GM11168 (cell line): ENCODE data around the gene PRR29.
"Not testable (repeated sequence)": the region's sequence is repeated elsewhere in the genome, so short reads cannot be mapped to it uniquely, and the experiment has no call there.

Source experiments
- in situ Hi-C: fragments of 300-500 bp; cut with MboI; formaldehyde crosslinking; loops from one replicate; pipeline ENCODE4 v1.12.0; 2022; ENCODE audit warnings: low sequenced_read_pairs; ENCODE audit not compliant: unreplicated experiment

Gene PRR29

DNA sequence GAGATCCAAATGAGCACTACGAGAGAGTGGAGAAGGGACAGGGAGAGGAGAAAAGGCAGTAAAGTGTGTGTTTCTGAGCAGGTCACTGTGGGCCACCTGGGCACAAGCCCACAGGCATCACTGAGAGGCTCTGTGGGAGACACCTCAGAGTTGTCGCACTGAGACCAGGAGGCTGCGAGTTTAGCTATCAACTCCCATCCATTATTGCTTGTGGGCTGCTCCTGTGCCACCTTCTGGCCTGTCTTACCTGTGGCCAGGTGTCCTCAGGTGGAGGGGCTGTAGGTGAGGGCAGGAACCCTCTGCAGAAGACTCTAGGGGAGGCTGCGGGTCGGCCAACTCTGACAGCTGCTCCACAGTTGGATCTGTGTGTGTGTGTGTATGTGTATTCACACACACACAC lies 2.5 kb upstream of the PRR29 start:
- in situ Hi-C loops = no loop called here

- in situ Hi-C loops = no loop called here
These were observed 1.5 kb upstream of the PRR29 start for GRCh38 chr17:63996430-63997182.

DNA sequence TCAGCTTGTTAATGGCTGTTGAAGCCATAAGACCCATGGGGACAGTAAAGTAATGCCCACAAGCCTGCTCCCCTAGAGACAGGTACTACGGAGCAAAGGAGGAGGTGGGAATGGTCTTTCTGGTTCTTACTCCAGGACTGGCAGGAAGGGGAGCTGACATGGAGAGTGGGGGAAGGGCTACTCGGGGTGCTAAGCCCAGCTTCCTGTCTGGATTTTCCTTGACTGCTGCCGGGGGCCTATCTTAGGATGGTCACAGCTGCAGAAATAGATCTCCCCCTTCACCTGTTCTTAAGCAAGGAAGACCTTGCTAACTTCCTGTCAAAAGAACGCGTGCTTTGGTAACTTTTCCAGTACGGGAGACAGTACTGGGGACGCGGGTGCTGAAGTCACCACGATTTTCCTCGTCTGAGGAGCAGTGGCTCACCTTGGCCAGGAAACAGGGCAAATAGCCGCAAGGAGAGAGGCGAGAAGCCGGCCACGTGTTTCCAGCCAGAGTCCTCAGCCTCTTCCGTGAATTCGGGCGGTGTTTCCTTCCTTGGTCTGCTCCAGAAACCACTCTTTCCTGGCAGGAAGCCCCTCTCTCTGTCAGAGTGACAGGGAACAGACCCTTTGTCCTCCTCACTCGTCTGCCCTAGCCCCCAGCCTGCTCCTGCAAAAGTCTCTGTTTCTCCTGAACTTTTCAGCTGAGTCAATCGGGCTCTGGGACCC lies 656 bp upstream of the PRR29 start:
- in situ Hi-C loops = no loop called here

GRCh38 chr17:63998721-63999679 lies 849 bp downstream of the PRR29 start:
- in situ Hi-C loops = no loop called here

- in situ Hi-C loops = no loop called here
These were observed 1.8 kb downstream of the PRR29 start for GRCh38 chr17:63999680-64000531.

DNA sequence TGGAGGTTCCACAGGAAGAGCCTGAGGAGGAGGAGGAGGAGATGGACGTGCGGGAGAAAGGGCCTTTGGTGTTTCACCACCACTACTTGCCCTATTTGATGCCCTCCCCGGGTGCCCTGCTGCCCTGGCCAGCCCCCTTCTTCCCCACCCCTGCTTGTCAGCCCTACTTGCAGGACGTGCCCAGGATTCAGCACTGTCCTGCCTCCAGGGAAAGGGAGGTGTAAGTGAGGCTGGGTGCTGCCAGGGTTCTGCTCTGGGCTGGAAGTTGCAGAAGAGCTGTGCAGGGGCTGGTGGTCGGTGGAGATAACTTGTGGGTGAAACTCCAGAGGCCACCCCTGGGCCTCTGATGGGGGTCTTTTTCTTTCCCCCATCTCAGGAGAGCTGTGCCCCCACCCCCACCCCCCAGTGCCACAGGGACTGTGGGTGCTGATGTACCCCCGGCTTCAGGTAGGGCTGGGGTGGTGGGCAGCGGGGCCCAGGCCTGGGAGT lies 3.0 kb downstream of the PRR29 start:
- in situ Hi-C loops = no loop called here

- in situ Hi-C loops = no loop called here
These were observed 3.8 kb downstream of the PRR29 start for GRCh38 chr17:64001763-64002529.

- in situ Hi-C loops = no loop called here
These were observed 4.7 kb downstream of the PRR29 start for GRCh38 chr17:64002658-64003525.

GRCh38 chr17:64003526-64004121 lies 5.5 kb downstream of the PRR29 start:
- in situ Hi-C loops = no loop called here

DNA sequence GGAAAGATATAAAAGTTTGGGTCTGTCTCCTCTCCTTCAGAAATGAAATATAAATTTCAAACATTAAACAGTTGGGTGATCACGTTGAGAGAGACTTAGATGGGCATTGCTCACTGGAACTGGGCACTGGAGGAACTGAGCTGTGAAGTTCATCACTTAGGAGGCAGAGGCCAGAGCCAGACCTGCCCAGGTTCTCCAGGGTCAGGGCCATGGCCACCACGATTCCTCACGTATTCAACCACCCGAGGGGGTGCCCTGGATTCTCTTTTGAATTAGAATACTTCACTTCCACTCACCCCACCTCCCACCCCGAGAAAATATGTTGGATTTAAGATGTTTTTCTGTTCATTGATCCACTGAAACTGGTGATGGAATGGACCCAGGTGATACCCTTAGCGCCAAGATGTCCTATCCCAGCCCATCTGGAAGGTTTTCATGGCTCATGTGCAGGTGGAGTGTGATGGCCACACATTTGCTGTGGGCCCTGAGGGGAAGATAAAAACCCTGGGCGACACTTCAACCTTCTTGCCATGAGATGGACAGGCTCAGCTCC lies 6.1 kb downstream of the PRR29 start:
- in situ Hi-C loops = no loop called here

DNA sequence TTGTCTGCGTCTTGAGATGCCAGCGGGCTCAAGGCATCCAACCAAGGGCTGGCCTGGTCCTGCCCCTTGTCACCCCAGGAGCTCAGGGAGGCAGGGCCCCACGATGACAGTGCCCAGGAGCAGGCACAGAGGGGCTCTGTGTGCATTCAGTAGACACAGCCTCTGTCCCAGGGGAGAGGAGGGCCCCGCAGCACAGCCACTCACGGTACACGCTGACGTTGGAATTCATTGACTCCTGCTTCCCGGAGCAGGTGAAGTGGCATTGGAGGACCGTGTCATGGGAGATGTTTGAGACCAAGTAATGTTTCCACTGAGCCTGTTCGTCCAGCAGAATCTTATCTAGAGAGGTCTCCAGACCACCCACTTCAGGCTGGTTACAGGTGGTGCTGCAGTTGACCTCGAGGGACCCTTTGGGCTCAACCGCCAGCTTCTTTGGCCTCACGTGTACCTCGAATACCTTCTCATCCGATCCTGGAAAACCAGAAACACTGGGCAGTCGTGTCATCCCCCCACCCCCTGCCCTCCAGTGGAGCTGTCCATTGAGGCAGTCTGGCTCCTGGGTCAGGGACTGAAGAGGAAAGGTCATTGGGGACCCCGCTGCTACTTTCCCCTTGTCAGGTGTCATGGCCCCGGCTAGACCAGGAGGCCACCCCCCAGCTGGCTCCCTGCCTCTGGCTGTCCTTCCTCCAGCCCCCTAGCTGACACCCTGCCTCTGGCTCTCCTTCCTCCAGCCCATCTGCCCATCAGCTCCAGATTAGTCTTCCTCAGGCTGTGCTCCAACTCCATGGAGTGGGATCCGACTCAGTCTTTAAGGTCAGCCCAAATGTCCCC lies 7.0 kb downstream of the PRR29 start:
- in situ Hi-C loops = no loop called here

DNA sequence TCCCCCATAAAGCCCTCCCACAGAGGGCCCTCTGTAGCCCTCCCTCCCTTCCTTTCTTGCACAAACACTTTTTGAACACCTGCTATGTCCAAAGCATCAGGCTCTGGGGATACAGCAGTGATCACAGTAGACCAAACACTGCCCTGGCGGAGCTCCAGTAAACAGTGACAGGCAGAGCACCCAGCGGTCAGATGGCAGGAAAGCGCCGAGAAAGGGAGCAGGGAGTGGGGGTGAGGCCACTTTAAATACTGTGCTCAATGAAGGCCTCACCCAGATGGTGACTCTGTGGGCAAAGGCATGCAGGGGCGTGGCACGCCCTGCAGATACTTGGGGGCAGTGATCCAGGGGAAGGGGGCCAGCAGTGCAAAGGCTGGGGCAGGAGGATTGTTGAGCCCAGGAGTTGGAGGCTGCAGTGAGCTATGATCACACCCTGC lies 7.6 kb downstream of the PRR29 start:
- in situ Hi-C loops = no loop called here

DNA sequence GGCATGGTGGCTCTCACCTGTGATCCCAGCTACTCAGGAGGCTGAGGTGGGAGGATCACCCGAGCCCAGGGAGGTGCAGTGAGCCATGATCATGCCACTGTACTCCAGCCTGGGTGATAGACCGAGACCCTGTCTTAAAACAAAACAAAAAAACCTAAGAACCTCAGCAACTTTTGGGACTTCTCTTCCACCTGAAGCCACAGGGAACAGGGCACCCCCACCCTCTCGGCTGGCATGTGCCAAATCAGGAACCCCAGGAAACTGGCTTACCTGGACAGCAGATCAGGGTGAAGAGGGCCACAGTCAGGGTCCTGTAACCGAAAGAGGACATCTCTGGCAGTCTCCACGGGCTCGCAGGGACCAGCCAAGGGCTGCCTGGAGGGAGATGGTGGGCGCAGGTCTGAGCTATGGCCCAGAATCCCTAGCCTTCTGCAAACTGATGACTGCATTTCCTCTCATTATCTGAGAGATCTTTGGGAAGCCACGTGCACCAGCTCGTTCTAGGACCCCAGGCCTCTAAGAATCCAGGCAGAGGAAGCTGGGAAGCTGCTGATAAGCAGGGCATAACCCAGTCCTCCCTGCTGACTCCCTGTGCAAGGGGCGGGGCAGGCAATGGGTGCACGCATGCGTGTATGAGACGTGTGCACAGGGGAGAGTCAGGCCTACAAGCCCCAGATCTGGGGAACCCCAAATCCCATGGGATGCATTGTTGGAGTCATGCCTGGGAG lies 8.4 kb downstream of the PRR29 start:
- in situ Hi-C loops = no loop called here

DNA sequence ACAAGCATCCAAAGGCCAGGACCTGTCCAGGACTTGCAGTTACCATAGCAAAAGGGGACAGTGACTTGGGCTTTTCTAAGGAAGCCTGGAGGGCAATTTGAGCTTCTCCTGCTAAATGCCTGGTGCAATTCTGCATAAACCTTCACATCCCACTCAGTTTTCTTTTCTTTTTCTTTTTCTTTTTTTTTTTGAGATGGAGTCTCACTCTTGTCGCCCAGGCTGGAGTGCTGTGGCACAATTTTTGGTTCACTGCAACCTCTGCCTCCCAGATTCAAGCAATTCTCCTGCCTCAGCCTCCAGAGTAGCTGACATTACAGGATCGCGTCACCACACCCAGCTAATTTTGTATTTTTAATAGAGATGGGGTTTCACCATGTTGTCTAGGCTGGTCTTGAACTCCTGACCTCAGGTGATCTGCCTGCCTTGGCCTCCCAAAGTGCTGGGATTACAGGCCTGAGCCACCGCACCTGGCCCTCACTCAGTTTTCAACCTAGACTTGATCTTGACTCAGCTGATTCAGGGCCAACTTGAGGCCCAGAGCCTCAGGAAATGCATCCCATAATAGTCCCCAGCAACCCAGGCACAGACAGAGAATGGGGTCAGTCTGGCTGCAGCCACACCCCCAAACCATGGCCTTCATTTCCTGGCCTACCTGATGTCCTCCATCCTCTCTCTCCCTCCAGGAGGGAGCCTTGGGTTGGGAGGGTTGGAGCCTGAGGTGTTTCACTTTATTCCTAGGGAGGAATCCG lies 9.1 kb downstream of the PRR29 start:
- in situ Hi-C loops = not testable (repeated sequence)

- in situ Hi-C loops = no loop called here
These were observed 9.7 kb downstream of the PRR29 start for GRCh38 chr17:64007838-64008282.
